Raji (cell line): ENCODE measurements around the gene C2CD2.

Source experiments
- POLR2A ChIP-seq: IDR thresholded peaks from 2 replicates; pipeline ENCODE4 v1.6.1; 2011; ENCODE audit warnings: low read depth, low read length, control low read depth; ENCODE audit not compliant: insufficient read depth

The C2CD2 gene

GRCh38 chr21:41865002-41865777 lies 88.6 kb downstream of the C2CD2 start:
- TF ChIP-seq POLR2A: 0 out of 2 replicates have a peak, but pooled peaks have one; percentile 6

- peak; percentile 48; the same call in 1 of the 2 replicates for TF ChIP-seq POLR2A
Measured at GRCh38 chr21:41864311-41865001, 89.4 kb downstream of the C2CD2 start.

- 0 out of 2 replicates have a peak, but pooled peaks have one; percentile 10 for TF ChIP-seq POLR2A
Measured at GRCh38 chr21:41863439-41863740, 90.4 kb downstream of the C2CD2 start.

- TF ChIP-seq POLR2A: no peak; the same call in 1 of the 2 replicates
Measured at GRCh38 chr21:41861987-41862386, 91.8 kb downstream of the C2CD2 start.

- no peak for TF ChIP-seq POLR2A
Measured at GRCh38 chr21:41861255-41861654, 92.6 kb downstream of the C2CD2 start.

- no peak for TF ChIP-seq POLR2A
Measured at GRCh38 chr21:41859297-41859980, 94.4 kb downstream of the C2CD2 start.

- no peak for TF ChIP-seq POLR2A
Measured at GRCh38 chr21:41858466-41859296, 95.1 kb downstream of the C2CD2 start.

GRCh38 chr21:41857771-41858300 lies 96.0 kb downstream of the C2CD2 start:
- TF ChIP-seq POLR2A: no peak

- no peak for TF ChIP-seq POLR2A
Measured at GRCh38 chr21:41856572-41856971, 97.2 kb downstream of the C2CD2 start.

GRCh38 chr21:41854426-41854995 lies 99.3 kb downstream of the C2CD2 start:
- TF ChIP-seq POLR2A: no peak

GRCh38 chr21:41852929-41853320 lies 100.9 kb downstream of the C2CD2 start:
- no peak for TF ChIP-seq POLR2A

- no peak for TF ChIP-seq POLR2A
Measured at GRCh38 chr21:41852151-41852928, 101.5 kb downstream of the C2CD2 start.

GRCh38 chr21:41851090-41851790 lies 102.6 kb downstream of the C2CD2 start:
- no peak for TF ChIP-seq POLR2A

GRCh38 chr21:41850085-41850484 lies 103.7 kb downstream of the C2CD2 start:
- TF ChIP-seq POLR2A: no peak
